ENCODE data around the gene LSG1.

The LSG1 gene

DNA sequence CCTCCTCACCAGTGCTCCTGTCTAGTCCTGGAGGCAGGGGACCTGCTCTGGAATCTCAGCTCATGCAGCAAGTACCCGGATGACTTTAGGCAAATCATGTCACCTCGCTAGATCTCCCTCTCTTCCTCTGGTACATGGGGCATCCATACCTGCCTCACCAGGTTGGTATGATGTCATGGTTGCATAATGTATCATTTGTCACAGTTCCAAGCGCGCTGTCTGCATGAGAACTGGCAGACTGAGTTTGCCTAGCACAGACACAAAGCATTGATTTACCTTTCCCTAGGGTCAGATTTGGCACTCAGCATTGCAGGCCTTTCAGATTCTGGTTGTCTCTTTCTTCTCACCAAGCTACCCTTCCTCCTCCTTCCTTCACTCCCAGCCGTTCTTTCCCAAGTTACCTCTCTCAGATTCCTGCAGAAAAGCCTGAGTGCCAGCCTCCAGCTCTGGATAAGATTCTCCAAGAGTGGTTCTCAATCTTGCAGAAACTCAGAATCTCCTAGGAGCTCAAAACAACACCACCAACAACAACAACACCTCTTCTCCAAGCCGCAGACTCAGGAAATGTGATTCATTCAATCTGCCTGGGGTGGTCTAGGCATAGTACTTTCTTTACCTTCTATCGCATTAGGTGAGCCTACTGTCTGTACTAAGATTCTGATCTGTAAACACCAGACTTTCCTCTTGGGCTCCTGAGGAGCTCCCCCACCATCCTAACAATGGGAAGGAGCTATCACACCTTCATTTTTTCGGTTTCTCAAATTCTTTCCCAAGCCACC lies 43.2 kb upstream of the LSG1 start:
- Histone ChIP-seq H3K36me3 (ENCODE audit: insufficient read depth, low read length) (no peaks in the 10 kb centered on the region), H3K79me2 (ENCODE audit: insufficient read depth, low read length) (no peaks in the 10 kb centered on the region), H3F3A (ENCODE audit: insufficient read depth, low read length) (no peaks in the 10 kb centered on the region), H3K9me2 (ENCODE audit: low read depth, low read length) (no peaks in the 10 kb centered on the region), H3K9me3 (ENCODE audit: low read length) (no peaks in the 10 kb centered on the region), H2AFZ (ENCODE audit: low read length) (no peak overlapping the region), H3K4me3 (ENCODE audit: low read depth, low read length, poor library complexity, severe bottlenecking) (no peak overlapping the region), H3K9ac (ENCODE audit: low read length) (no peak overlapping the region), H3K4me1 (ENCODE audit: insufficient read depth, low read length, severe bottlenecking) (no peaks in the 10 kb centered on the region), H3K4me2 (ENCODE audit: low read length) (no peak overlapping the region), H3K27me3 (ENCODE audit: insufficient read depth, low read length) (no peaks in the 10 kb centered on the region), H3K27ac (ENCODE audit: low read depth, low read length, poor library complexity, severe bottlenecking) (no peak overlapping the region), H4K20me1 (ENCODE audit: insufficient read depth, low read length) (no peaks in the 10 kb centered on the region)
- TF ChIP-seq, protein P1, sequence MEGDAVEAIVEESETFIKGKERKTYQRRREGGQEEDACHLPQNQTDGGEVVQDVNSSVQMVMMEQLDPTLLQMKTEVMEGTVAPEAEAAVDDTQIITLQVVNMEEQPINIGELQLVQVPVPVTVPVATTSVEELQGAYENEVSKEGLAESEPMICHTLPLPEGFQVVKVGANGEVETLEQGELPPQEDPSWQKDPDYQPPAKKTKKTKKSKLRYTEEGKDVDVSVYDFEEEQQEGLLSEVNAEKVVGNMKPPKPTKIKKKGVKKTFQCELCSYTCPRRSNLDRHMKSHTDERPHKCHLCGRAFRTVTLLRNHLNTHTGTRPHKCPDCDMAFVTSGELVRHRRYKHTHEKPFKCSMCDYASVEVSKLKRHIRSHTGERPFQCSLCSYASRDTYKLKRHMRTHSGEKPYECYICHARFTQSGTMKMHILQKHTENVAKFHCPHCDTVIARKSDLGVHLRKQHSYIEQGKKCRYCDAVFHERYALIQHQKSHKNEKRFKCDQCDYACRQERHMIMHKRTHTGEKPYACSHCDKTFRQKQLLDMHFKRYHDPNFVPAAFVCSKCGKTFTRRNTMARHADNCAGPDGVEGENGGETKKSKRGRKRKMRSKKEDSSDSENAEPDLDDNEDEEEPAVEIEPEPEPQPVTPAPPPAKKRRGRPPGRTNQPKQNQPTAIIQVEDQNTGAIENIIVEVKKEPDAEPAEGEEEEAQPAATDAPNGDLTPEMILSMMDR (IDR thresholded peaks at IDR 0.05; ENCODE audit: low read length), result no peak
- TF ChIP-seq EZH2 (IDR thresholded peaks at IDR 0.05; ENCODE audit: borderline replicate concordance, low read length), result no peak

DNA sequence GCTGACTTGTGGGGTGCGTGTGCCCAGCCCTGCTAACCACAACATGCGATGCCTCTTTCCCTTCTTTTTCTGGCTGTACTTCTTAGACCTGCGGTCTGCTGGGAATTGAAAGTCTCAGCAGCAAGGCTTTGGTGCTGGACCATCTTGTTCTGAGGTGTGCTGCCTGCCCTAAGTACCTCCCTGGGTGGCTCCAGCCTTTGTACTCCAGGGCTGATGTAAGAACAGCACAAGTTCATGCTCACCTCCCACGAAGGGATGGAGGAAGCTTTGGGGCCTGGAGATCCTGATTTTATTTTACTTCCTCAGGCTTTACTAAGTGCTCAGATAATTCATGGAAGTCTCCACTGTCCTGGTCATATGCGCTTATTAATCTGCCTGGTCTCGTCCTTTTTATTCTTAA lies 42.6 kb upstream of the LSG1 start:
- TF ChIP-seq EZH2 (IDR thresholded peaks at IDR 0.05; ENCODE audit: borderline replicate concordance, low read length), result no peak
- TF ChIP-seq, protein P1 (IDR thresholded peaks at IDR 0.05; ENCODE audit: low read length), result no peak
- no peaks in the 10 kb centered on the region for H3K27me3 ChIP-seq (ENCODE audit: insufficient read depth, low read length)
- H3K4me1 ChIP-seq (ENCODE audit: insufficient read depth, low read length, severe bottlenecking), result no peaks in the 10 kb centered on the region
- no peaks in the 10 kb centered on the region for H3K79me2 ChIP-seq (ENCODE audit: insufficient read depth, low read length)
- H4K20me1 ChIP-seq (ENCODE audit: insufficient read depth, low read length), result no peaks in the 10 kb centered on the region
- no peak overlapping the region for H3K9ac ChIP-seq (ENCODE audit: low read length)
- H3K4me2 ChIP-seq (ENCODE audit: low read length), result no peak overlapping the region
- H3K9me3 ChIP-seq (ENCODE audit: low read length), result no peaks in the 10 kb centered on the region
- no peaks in the 10 kb centered on the region for H3K36me3 ChIP-seq (ENCODE audit: insufficient read depth, low read length)
- H3F3A ChIP-seq (ENCODE audit: insufficient read depth, low read length), result no peaks in the 10 kb centered on the region
- no peak overlapping the region for H3K4me3 ChIP-seq (ENCODE audit: low read depth, low read length, poor library complexity, severe bottlenecking)
- no peak overlapping the region for H2AFZ ChIP-seq (ENCODE audit: low read length)
- no peak overlapping the region for H3K27ac ChIP-seq (ENCODE audit: low read depth, low read length, poor library complexity, severe bottlenecking)
- H3K9me2 ChIP-seq (ENCODE audit: low read depth, low read length), result no peaks in the 10 kb centered on the region

DNA sequence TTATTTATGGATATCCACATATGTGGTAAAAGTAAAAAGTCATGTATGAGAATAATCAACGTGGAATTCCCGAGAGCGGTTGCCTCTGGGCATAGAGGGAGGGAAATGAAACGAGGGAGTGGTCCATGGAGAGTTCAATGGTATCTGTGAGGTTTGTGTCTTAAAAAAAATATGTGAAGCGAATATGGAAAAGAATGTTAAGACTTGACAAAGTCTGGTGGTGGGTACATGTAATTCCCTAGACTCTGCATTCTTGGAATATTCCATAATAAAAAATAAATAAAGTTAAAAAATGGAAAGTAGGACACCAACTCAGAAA lies 42.1 kb upstream of the LSG1 start:
- no peaks in the 10 kb centered on the region for H3K27me3 ChIP-seq (ENCODE audit: insufficient read depth, low read length)
- H3K9ac ChIP-seq (ENCODE audit: low read length), result no peak overlapping the region
- H4K20me1 ChIP-seq (ENCODE audit: insufficient read depth, low read length), result no peaks in the 10 kb centered on the region
- H3K9me3 ChIP-seq (ENCODE audit: low read length), result no peaks in the 10 kb centered on the region
- no peak overlapping the region for H3K27ac ChIP-seq (ENCODE audit: low read depth, low read length, poor library complexity, severe bottlenecking)
- H3K36me3 ChIP-seq (ENCODE audit: insufficient read depth, low read length), result no peaks in the 10 kb centered on the region
- no peaks in the 10 kb centered on the region for H3K9me2 ChIP-seq (ENCODE audit: low read depth, low read length)
- H3F3A ChIP-seq (ENCODE audit: insufficient read depth, low read length), result no peaks in the 10 kb centered on the region
- no peak overlapping the region for H2AFZ ChIP-seq (ENCODE audit: low read length)
- no peak overlapping the region for H3K4me3 ChIP-seq (ENCODE audit: low read depth, low read length, poor library complexity, severe bottlenecking)
- TF ChIP-seq, protein P1 (IDR thresholded peaks at IDR 0.05; ENCODE audit: low read length), result no peak
- TF ChIP-seq EZH2 (IDR thresholded peaks at IDR 0.05; ENCODE audit: borderline replicate concordance, low read length), result no peak
- H3K4me2 ChIP-seq (ENCODE audit: low read length), result no peak overlapping the region
- H3K79me2 ChIP-seq (ENCODE audit: insufficient read depth, low read length), result no peaks in the 10 kb centered on the region
- no peaks in the 10 kb centered on the region for H3K4me1 ChIP-seq (ENCODE audit: insufficient read depth, low read length, severe bottlenecking)

All from OCI-LY1 (cell line).